HG02943 (cell line): Measurements from ENCODE around the gene C17orf107.
"Not testable (repeated sequence)": the region's sequence is repeated elsewhere in the genome, so short reads cannot be mapped to it uniquely, and the experiment has no call there.

Experiments used
- ATAC-seq: cut with Tn5 transposase; IDR thresholded peaks from one replicate; pipeline ENCODE4 v1.9.1; 2021; ENCODE audit warnings: mild to moderate bottlenecking, low read depth, moderate library complexity; ENCODE audit not compliant: unreplicated experiment

The C17orf107 gene

GRCh38 chr17:4898351-4898750 lies 985 bp upstream of the C17orf107 start:
- no peak for ATAC-seq

- no peak for ATAC-seq
These were observed 409 bp upstream of the C17orf107 start for GRCh38 chr17:4898927-4899326.

- ATAC-seq: no peak
These were observed 1.1 kb downstream of the C17orf107 start for GRCh38 chr17:4900231-4901107.

- ATAC-seq: no peak
These were observed 1.8 kb downstream of the C17orf107 start for GRCh38 chr17:4901108-4901647.

GRCh38 chr17:4901648-4902344 lies 2.5 kb downstream of the C17orf107 start:
- no peak for ATAC-seq

GRCh38 chr17:4902540-4902939 lies 3.2 kb downstream of the C17orf107 start:
- no peak for ATAC-seq

- no peak for ATAC-seq
These were observed 3.9 kb downstream of the C17orf107 start, which contains the start of gene CHRNE for GRCh38 chr17:4903051-4903818. Gene CHRNE (minus strand): TSS chr17:4903098. CDS start chr17:4903063, 35 bp downstream.

GRCh38 chr17:4906642-4907041 lies 7.3 kb downstream of the C17orf107 start:
- not testable (repeated sequence) for ATAC-seq

- no peak for ATAC-seq
These were observed 9.0 kb downstream of the C17orf107 start for GRCh38 chr17:4908301-4908700.

- ATAC-seq: no peak
These were observed 9.6 kb downstream of the C17orf107 start for GRCh38 chr17:4908711-4909496.

- ATAC-seq: no peak
These were observed 14.7 kb downstream of the C17orf107 start for GRCh38 chr17:4913994-4914393.

GRCh38 chr17:4914551-4914950 lies 15.2 kb downstream of the C17orf107 start:
- not testable (repeated sequence) for ATAC-seq

- no peak for ATAC-seq
These were observed 20.2 kb downstream of the C17orf107 start for GRCh38 chr17:4919511-4920047.

- ATAC-seq: no peak
These were observed 21.2 kb downstream of the C17orf107 start for GRCh38 chr17:4920351-4921048.

- ATAC-seq: no peak
These were observed 22.0 kb downstream of the C17orf107 start for GRCh38 chr17:4921320-4921719.

GRCh38 chr17:4926577-4927335 lies 27.4 kb downstream of the C17orf107 start:
- ATAC-seq: not testable (repeated sequence)

GRCh38 chr17:4928881-4929280 lies 29.5 kb downstream of the C17orf107 start:
- no peak for ATAC-seq

GRCh38 chr17:4931963-4932362 lies 32.6 kb downstream of the C17orf107 start, which contains the start of gene GP1BA:
Gene GP1BA (plus strand): TSS chr17:4932277. CDS start chr17:4932605, 328 bp downstream.
- ATAC-seq: no peak
